Hepatocyte (in vitro differentiated cells): ENCODE measurements around the gene C4orf17.

Experiments used
- EZH2 ChIP-seq: fragments of 200-600 bp; sonication (generic); IDR thresholded peaks from 2 replicates; pipeline ENCODE4 v1.6.1; 2016; ENCODE audit warnings: antibody characterized with exemption, mild to moderate bottlenecking, borderline replicate concordance
- EZH2phosphoT487 ChIP-seq: fragments of 200-600 bp; sonication (generic); IDR thresholded peaks from one replicate; pipeline ENCODE4 v1.6.1; 2018; ENCODE audit warnings: antibody characterized with exemption, mild to moderate bottlenecking, low read depth, moderate library complexity; ENCODE audit not compliant: unreplicated experiment, severe bottlenecking
- TF ChIP-seq, protein P1 (sequence below): fragments of 200-600 bp; sonication (generic); IDR thresholded peaks from 2 replicates; pipeline ENCODE4 v1.5.1; 2016; ENCODE audit warnings: antibody characterized with exemption, mild to moderate bottlenecking; ENCODE audit not compliant: poor library complexity

DNA sequence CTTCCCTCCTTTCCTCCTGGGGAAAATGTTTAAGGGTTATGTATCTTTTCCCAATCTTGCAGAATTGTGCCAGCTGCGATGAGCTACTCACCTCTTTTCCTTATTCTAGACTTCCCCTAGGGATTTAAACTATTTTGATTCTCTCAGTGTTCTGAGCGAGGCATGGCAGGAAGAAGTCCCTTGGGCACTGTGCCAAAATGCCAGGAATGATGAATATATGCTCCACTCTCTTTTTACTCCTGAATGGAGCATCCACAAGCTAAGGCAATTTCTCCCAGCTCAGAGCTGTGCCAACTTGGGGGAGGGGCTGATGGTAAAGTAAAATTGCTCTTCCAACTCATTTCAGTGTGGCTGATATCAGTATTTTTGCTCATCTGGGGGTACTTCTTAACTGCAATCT is 4.0 kb upstream of the C4orf17 start:
- TF ChIP-seq EZH2, result no peak
- TF ChIP-seq, protein P1, sequence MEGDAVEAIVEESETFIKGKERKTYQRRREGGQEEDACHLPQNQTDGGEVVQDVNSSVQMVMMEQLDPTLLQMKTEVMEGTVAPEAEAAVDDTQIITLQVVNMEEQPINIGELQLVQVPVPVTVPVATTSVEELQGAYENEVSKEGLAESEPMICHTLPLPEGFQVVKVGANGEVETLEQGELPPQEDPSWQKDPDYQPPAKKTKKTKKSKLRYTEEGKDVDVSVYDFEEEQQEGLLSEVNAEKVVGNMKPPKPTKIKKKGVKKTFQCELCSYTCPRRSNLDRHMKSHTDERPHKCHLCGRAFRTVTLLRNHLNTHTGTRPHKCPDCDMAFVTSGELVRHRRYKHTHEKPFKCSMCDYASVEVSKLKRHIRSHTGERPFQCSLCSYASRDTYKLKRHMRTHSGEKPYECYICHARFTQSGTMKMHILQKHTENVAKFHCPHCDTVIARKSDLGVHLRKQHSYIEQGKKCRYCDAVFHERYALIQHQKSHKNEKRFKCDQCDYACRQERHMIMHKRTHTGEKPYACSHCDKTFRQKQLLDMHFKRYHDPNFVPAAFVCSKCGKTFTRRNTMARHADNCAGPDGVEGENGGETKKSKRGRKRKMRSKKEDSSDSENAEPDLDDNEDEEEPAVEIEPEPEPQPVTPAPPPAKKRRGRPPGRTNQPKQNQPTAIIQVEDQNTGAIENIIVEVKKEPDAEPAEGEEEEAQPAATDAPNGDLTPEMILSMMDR, result no peak
- no peak for TF ChIP-seq EZH2phosphoT487
